SU-DHL-6 (cell line): ENCODE data around the gene NMB.

Source experiments
- CTCF ChIP-seq: fragments of 200-600 bp; sonication (generic); IDR thresholded peaks from one replicate; pipeline ENCODE4 v1.5.1; 2017; ENCODE audit warnings: antibody characterized with exemption, mild to moderate bottlenecking, low read length, moderate library complexity; ENCODE audit not compliant: insufficient read depth, poor library complexity, severe bottlenecking
- EZH2phosphoT487 ChIP-seq: fragments of 200-600 bp; sonication (generic), shearing (Covaris generic); conservative IDR thresholded peaks from 2 replicates; pipeline ENCODE4 v1.6.1; 2018; ENCODE audit warnings: mild to moderate bottlenecking, antibody characterized with exemption, low read length, moderate library complexity, mixed read lengths

- no peak for TF ChIP-seq CTCF
- TF ChIP-seq EZH2phosphoT487, result no peak
These were observed 8.4 kb upstream of the NMB start for GRCh38 chr15:84666373-84666772.
